Stimulated activated CD8-positive, alpha-beta memory T cell treated with anti-CD3 and anti-CD28 coated beads, Interleukin-15, amount 100 ng/mL, for 48 hours (primary cell): ENCODE measurements around the gene TFB1M.
"Not testable (repeated sequence)": the region's sequence is repeated elsewhere in the genome, so short reads cannot be mapped to it uniquely, and the experiment has no call there.

Source experiments
- DNase-seq, 2 donors: peaks; one replicate each; pipeline ENCODE4 v3.0.0-alpha.2; 2020; ENCODE audit warnings: low read depth in 2 of 2

Gene TFB1M

GRCh38 chr6:155240905-155241600 is 73.2 kb downstream of the TFB1M start:
- no peak for DNase-seq

- DNase-seq: no peak
Observed at GRCh38 chr6:155237613-155238012, 76.7 kb downstream of the TFB1M start.

GRCh38 chr6:155235087-155235486 is 79.2 kb downstream of the TFB1M start:
- DNase-seq: no peak

- no peak for DNase-seq
Observed at GRCh38 chr6:155234687-155235086, 79.6 kb downstream of the TFB1M start.

GRCh38 chr6:155234167-155234566 is 80.1 kb downstream of the TFB1M start:
- no peak for DNase-seq

- DNase-seq: no peak
Observed at GRCh38 chr6:155232848-155233247, 81.4 kb downstream of the TFB1M start.

GRCh38 chr6:155230975-155231374 is 83.3 kb downstream of the TFB1M start:
- not testable (repeated sequence) for DNase-seq

GRCh38 chr6:155228546-155229166 is 85.6 kb downstream of the TFB1M start:
- no peak for DNase-seq

GRCh38 chr6:155227046-155227445 is 87.2 kb downstream of the TFB1M start:
- no peak for DNase-seq

- no peak for DNase-seq
Observed at GRCh38 chr6:155224618-155225017, 89.7 kb downstream of the TFB1M start.

GRCh38 chr6:155223646-155224451 is 90.4 kb downstream of the TFB1M start:
- peak; percentile 29 to 50 for DNase-seq

GRCh38 chr6:155222506-155222905 is 91.8 kb downstream of the TFB1M start:
- no peak for DNase-seq

GRCh38 chr6:155221086-155221485 is 93.2 kb downstream of the TFB1M start:
- no peak for DNase-seq

GRCh38 chr6:155219858-155220301 is 94.4 kb downstream of the TFB1M start:
- no peak for DNase-seq

GRCh38 chr6:155219299-155219698 is 95.0 kb downstream of the TFB1M start:
- no peak for DNase-seq

- not testable (repeated sequence) for DNase-seq
Observed at GRCh38 chr6:155218711-155219110, 95.6 kb downstream of the TFB1M start.

GRCh38 chr6:155216312-155217046 is 97.8 kb downstream of the TFB1M start:
- no peak for DNase-seq

- DNase-seq: no peak
Observed at GRCh38 chr6:155215906-155216305, 98.4 kb downstream of the TFB1M start.

GRCh38 chr6:155213611-155214372 is 100.5 kb downstream of the TFB1M start:
- no peak for DNase-seq

- DNase-seq: no peak
Observed at GRCh38 chr6:155212616-155213380, 101.5 kb downstream of the TFB1M start.
